SK-N-DZ (cell line): ENCODE data around the gene COL18A1.

Experiments
- DNase-seq: peaks from one replicate; pipeline ENCODE4 v3.0.0-alpha.2; 2015; ENCODE audit warnings: low spot score

The COL18A1 gene

GRCh38 chr21:45544449-45545235 is 139.7 kb downstream of the COL18A1 start:
- no peak for DNase-seq

DNA sequence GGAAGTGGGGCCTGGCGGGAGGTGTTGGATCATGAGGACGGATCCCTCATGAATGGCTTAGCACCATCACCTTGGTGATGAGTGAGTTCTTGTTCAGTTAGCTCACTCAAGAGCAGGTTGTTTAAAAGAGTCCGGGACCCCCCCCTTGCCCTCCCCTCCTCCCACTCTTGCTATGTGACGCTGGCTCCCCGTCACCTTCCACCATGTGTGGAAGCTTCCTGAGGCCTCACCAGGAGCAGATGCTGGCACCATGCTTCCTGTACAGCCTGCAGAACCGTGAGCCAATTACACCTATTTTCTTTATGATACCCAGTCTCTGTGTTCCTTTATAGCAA is 140.2 kb downstream of the COL18A1 start:
- no peak for DNase-seq

DNA sequence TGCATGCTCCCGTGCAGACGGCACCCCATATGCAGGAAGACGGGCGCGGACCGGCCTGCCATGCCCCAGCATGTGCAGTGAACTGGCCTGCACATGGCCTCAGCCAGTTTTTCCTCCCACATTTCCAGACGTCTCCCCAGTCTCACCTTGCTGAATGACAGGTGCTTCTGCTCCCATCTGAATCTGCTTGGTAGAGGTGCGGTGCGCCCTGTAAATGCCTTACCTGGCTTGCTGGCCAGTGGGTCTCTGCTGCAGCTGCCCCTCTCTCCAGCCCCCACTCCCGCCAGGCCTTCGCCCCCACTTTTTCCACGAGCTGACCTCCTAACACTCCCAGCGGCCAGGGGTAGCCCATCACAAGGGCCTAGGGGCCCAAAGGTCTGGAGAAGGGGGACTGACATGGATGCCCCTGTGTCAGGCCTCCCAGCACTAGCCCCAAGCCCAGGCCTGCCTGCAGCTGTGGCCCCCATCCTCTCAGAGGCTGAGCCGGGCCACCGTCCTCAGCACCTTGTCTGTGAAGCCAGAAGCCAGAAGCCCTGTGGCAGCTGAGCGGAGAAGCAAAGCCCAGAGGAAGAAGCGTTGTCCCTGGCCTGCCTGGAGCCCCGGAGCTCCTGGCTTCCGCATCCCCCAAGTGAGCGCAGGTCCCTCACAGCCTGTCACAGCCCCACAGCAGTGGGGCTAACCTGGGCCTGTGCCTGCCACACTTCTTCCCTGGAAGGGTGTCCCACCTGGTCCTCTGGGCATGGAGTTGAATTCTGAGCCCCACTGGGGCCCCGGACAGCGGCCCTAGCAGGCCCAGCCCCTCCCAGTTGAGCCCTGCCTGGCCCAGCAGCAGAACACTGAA is 140.9 kb downstream of the COL18A1 start:
- no peak for DNase-seq

GRCh38 chr21:45546636-45547544 is 141.9 kb downstream of the COL18A1 start:
- no peak for DNase-seq

- no peak for DNase-seq
Measured at GRCh38 chr21:45547545-45547900, 142.6 kb downstream of the COL18A1 start.

DNA sequence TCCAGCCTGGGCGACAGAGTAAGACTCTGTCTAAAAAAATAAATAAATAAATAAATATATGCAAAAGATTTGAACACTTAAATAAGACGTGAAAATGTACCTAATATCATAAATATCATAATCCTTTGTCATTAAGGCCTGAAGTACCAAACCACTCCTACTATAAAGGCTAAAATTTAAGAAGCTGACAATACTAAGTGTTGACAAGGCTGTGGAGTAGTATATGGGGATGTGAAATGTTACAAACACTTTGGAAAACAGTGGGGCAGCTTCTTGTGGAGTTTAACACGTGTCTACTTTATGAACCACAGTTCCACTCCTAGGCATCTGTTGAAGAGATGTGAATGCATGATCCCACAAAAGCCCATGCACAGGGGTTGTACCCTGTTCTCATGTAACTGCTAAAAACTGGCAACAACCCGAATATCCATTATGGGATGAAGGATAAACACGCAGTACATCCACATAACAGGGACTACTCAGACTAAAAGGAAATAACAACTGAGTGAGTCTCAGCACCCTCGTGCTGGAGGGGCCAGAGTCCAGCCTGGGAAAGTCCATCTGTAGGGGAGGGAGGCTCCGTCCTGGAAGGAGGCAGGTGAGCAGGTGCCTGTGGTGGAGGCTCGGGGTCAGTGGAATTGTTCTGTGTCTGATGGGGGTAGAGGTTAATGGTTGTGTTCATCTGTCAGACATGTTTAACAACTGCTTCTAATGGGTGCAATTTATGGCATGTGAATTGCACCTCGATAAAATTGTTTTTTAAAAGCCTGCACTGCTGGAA is 143.9 kb downstream of the COL18A1 start:
- no peak for DNase-seq

DNA sequence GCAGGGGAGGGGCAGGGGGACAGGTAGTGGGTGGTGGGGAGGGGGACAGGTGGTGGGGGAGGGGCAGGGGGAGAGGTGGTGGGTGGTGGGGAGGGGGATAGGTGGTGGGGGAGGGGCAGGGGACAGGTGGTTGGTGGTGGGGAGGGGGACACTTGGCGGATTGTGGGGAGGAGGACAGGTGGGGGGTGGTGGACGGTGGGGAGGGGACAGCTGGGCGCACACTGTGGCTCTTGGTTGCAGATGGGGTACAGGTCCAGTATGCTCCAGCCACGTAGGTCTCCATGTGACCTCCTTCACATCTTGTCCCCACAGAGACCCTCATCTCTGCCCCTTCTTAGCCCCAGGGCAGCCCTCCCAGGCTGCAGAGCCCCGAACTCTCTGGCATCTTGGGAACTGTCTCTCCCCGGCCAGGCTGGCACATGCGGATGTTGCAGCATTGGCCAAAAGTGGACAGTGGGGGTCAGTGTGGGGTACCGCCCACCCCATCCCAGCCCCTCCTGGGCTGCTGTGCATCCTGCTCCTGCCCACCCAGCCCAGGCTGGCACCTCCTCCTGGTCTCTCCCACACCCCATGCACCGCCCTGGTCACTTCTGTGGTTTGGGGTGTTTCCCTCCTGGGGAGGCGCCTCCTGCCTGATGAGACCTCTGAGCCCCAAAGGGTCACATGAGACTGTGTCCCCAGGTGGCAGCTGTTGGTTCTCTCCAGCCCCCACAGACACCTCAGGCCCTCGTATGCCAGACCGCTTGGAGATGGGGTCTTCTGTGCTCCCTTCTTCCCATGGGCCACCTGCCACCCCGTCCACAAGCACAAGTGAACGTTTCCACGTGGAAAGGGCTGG is 144.9 kb downstream of the COL18A1 start:
- no peak for DNase-seq

DNA sequence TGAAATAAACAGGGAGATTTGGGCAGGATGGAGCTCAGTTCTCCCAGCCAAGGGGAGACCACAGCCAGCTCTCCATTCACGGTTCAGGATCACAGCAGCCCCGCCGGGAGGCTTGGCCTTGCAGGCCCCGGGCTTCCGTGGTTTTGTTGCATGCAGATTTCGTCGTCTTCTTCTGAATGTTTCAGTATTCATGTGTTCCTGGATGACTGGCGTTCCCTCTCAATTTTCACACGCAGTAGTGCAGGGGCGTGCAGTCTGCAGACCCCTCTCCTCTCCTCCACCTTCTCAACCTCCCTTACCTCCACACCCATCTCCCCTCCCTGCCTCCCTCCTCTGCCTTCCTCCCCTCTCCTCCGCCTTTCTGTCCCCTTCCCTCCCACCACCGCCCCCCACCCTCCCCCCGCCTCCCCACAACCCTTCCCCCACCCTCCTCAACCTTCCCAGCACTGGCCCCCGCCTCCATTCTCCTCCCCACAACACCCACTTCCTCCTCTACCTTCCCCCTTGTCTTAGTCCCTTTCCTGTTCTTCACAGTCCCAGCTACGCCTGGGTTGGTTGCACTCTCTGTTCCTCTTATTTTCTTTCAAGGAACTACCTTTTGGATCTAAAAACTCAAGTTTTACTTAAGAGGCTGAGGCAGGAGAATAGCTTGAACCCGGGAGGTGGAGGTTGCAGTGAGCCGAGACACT is 145.7 kb downstream of the COL18A1 start:
- no peak for DNase-seq

DNA sequence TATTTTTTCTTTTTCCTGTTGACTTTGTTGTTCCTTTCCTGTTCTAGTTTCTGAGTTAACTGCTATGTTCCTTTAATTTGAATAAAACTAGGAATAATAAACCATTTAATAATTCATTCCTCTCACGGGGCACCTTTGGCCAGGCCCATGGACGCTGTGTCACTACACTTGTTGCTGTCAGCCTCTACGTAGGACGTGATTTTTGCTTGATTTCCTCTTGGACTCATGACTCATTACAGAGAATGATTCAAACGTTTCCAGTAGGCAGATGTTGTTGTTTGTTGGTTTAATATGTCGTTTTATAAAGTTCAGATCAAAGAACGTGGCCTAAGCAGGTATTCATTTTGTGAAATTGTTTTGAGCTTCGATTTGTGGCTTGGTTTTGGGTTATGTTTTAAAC is 146.4 kb downstream of the COL18A1 start:
- DNase-seq, result no peak

DNA sequence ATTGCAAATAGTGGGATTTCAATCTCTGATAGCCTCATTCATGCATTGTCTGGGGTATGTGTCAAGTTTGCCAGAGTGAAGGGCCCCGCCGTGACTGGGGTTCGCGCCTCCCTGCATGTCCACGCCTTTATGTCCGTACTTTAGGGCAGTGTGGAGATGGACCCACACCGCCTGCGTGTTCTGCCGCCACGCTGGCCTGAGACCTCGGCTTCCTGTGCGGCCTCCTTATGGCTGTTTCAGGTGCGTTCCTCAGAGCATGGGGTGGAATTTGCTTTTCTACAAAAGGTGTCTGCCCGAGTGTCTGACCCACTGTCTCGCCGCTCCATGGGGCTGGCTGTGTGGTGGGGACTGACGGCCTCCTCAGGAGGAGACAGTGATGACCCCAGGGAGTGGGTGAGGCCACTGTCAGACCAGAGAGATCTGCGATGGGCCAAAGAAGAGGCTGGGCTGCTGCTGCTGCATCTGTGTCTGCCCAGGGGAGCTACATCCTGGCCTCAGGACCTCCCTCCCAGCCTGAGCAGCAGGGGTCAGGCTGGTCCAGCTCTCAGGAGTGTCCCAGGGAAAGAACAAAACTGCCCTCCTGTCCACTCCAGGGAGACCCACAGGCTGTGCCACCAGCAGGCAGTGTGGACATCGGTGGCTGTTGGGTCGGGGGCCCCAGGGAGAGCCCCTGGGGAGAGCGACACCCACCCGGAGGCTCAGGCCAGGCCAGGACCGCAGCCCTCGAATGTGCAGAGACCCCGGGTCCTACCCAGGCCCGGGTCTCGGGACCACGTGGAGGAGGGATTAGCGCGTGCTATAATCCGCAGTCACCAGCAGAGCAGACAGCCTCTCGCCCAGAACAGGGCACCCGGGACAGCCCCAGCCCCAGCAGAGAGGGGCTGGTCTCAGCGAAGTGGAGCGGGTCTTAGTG is 147.1 kb downstream of the COL18A1 start:
- DNase-seq, result no peak

DNA sequence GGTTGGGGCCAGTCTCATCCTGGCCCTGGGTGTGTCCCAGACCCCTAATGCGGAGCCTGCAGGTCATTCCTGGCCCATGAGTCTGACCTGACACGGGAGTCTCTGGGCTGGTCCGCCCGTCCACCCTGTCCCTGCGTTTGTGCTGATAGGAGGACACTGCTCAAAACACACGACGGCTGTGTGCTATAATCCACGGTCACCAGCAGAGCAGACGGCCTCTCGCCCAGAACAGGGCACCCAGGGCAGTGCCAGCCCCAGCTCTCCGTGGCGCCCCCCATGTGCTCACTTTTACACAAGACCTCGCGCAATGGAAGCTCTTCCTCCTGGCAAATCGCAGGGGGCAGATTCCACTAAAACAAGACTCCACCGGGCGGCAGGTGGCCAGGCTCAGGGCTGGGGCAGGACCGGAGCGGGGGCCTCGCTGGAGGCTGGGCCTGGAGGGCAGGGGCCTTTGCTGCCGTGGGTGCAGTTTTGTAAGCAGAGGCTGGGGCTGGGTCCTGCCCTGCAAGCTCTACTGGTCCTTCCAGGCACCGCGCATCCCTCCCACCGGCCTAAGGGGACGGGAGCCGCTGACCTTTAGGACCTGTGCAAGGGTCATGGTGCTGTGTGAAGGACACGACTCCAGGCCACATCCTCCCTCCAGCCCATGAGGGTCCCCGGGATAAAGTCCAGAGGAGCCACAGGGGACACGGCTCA is 147.9 kb downstream of the COL18A1 start:
- no peak for DNase-seq

DNA sequence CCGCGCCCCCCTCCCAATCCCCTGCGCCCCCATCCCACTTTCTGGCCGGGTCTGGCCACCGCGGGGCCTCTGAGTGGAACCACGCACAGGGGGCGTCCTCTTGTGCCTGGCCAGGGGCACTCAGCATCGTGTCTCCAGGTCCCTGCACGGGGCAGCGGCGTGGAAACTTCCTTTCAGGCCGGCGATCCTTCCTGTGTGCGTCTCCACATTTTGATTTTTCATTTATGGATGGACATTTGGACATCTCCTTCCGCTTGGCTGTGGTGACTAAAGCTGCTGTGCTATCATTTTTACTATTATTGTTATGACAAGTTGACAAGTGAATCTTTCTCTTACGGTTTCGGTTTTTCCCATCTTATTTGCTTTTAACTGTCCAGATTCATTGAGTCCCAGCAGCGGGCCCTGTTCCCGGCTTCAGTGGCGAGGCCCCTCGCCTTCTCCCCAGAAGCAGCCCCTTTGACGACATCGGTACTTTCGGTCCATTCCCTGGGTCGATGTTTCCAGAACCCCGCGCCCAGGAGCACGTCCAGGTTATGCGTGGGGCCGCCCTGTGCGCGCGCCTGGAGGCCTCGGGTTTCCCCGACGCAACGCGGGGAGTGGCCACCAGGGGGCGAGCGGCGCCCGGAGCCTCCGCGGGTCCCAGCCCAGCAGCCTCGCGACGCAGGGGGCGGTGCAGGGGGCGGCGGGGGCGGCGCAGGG is 149.7 kb downstream of the COL18A1 start:
- DNase-seq, result peak; percentile 78

DNA sequence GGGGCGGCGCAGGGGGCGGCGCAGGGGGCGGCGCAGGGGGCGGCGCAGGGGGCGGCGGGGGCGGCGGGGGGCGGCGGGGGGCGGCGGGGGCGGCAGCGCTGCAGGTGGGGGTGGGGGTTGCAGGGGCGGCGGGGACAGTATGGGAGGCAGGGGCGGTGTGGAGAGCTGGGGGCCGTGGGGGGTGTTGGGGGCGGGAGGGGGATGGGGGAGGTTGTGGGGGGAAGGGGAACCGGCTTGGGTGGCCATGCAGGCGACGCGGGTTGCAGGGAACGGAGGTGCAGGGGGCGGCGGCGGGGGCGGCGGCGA is 150.2 kb downstream of the COL18A1 start:
- DNase-seq, result no peak

- DNase-seq, result peak; percentile 93
Measured at GRCh38 chr21:45555557-45556301, 150.8 kb downstream of the COL18A1 start.

- DNase-seq, result no peak
Measured at GRCh38 chr21:45556302-45556644, 151.3 kb downstream of the COL18A1 start.

DNA sequence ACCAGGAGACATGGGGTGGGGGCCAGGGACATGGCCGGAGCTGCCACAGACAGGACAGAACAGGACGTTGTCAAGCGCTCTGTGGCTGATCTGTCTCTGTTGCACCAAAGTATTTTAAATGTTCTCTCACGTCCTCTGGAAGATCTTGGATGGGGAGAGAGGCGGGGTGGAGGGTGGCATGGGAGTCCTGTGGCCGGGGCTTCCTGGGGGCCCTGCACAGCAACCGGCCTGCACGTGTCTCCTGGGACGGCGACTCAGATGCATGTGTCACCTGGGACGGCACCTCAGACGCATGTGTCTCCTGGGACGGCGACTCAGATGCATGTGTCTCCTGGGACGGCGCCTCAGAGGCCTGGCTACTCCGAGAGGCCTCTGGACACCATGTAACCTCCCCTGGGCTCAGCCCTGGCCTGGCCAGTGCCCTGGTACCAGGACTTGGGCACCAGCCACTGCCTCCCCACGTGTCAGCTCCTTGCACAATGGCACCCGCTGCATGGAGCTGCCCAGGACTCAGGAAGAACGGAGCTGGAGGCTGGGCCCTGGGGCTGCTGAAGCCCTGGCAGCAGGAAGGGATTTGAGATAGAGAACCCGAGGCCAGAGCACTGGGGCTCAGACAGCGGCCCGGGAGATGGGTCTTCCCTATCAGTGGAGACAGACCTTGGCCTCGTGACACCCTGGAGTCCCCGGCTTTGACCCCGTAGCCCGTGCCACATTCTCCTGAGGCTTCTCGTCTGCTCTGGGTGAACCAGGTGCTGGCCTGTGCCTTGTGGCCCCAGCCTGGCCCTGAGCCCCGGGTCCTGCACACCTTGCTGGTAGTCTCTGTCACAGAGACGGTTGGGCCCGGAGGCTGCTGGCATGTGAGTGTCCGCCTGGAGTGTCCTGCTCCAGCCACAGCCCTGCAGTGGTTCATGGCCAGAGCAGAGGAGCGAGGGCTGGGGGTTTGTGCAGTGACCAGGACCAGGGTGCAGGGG is 152.0 kb downstream of the COL18A1 start:
- DNase-seq, result no peak
